ENCODE data around the gene DNMBP. TPM values are rescaled to one million over a fixed set of nuclear protein-coding genes. Genes with fewer than 3 reads are reported as not detected.

The DNMBP gene
- total RNA-seq, 2 donors from 2014 or later, result 17.9 to 34.2 TPM

DNA sequence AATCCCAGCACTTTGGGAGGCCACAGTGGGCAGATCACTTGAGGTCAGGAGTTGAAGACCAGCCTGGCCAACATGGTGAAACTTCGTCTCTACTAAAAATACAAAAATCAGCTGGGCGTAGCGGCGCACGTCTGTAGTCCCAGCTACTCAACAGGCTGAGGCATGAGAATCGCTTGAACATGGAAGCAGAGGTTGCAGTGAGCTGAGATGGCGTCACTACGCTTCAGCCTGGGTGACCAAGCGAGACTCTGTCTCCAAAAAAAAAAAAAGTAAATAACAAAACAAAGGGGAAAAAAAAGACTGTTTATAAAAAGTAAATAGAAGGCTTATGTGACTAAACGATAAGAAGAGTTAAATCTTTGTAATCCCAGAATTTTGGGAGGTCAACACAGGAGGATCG, 15.0 kb upstream of the DNMBP start:
- DNase-seq (ENCODE audit: low spot score), result no peak
- H3K27me3 ChIP-seq (replicated peaks; ENCODE audit: insufficient read depth), result no peaks in the 10 kb centered on the region
- no peaks in the 10 kb centered on the region for H3K36me3 ChIP-seq
- no peaks in the 10 kb centered on the region for H3K4me1 ChIP-seq (ENCODE audit: control insufficient read depth in 1 of 2, low read depth in 2 of 2)
- ATAC-seq (ENCODE audit: insufficient number of reproducible peaks, low FRiP score, low read depth), result no peak
- no peak overlapping the region for H3K27ac ChIP-seq
- no peak overlapping the region for H3K4me3 ChIP-seq
- no peak for TF ChIP-seq CTCF (IDR thresholded peaks at IDR 0.05)
- peaks cover 3% of the 10 kb centered on the region for H3K9me3 ChIP-seq

DNA sequence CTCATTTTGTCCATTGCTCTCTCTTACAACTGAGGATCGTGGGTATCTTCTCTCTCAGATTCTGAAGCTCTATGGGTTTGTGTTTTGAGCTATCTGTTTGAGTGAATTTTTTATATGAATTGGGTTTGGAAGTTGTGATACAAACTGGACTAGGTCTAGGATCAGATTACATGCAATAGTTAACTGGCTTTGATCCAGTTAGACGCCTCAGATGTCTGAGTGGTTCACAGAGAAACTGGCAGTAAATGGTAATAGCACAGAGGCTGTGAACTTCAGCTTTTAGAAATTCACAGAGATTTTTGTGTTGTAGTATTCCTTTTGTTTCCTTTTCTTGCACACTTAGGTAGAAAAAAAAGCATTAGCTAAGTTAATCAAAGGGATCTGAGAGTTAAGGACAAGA, 12.7 kb upstream of the DNMBP start:
- TF ChIP-seq CTCF (IDR thresholded peaks at IDR 0.05), result no peak
- no peaks in the 10 kb centered on the region for H3K4me1 ChIP-seq (ENCODE audit: control insufficient read depth in 1 of 2, low read depth in 2 of 2)
- no peak overlapping the region for H3K27ac ChIP-seq
- DNase-seq (ENCODE audit: low spot score) (no peak), ATAC-seq (ENCODE audit: insufficient number of reproducible peaks, low FRiP score, low read depth) (no peak)
- no peak overlapping the region for H3K4me3 ChIP-seq
- H3K27me3 ChIP-seq (replicated peaks; ENCODE audit: insufficient read depth), result no peaks in the 10 kb centered on the region
- H3K36me3 ChIP-seq, result no peaks in the 10 kb centered on the region
- H3K9me3 ChIP-seq, result no peaks in the 10 kb centered on the region

DNA sequence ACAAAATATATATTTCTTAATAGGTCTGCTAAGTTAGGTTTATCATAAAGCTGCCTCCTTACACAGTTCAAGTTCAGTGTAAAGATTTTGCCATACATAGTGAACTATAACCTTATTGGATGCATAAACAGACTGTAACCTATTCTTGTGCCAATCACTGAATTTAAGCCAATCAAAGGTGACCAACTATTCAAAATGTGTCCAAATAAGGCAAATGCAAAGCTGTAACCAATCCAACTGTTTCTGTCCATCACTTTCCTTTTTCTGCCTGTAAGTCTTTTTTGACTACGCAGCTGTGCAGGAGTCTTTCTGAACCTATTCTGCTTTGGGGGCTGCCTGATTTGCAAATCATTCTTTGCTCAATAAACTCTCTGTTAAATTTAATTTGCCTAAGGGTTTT, 11.6 kb upstream of the DNMBP start:
- no peaks in the 10 kb centered on the region for H3K36me3 ChIP-seq
- H3K4me1 ChIP-seq (ENCODE audit: control insufficient read depth in 1 of 2, low read depth in 2 of 2), result no peaks in the 10 kb centered on the region
- no peak overlapping the region for H3K27ac ChIP-seq
- ATAC-seq (ENCODE audit: insufficient number of reproducible peaks, low FRiP score, low read depth) (no peak), DNase-seq (ENCODE audit: low spot score) (no peak)
- no peak for TF ChIP-seq CTCF (IDR thresholded peaks at IDR 0.05)
- no peaks in the 10 kb centered on the region for H3K9me3 ChIP-seq
- H3K4me3 ChIP-seq, result no peak overlapping the region
- no peaks in the 10 kb centered on the region for H3K27me3 ChIP-seq (replicated peaks; ENCODE audit: insufficient read depth)

DNA sequence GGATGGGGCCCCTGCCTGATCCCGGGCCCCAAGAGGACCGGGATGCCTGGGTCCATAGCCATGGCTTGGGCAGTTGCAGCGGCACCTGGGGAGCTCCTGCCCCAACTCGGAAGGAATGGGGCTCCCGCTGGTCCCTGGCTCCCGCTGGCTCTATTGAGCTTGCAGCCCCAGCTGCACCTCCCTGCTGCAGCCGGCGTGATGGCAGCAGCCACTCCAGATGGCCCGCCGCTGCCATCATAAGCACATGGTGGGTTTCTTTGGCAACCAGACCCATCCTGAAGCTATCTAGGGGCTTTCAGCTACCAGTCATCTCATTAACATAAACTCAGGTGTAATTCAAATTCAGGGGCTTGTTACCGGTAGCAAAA, 11.1 kb upstream of the DNMBP start:
- no peak for TF ChIP-seq CTCF (IDR thresholded peaks at IDR 0.05)
- Histone ChIP-seq H3K4me1 (ENCODE audit: control insufficient read depth in 1 of 2, low read depth in 2 of 2) (no peaks in the 10 kb centered on the region), H3K4me3 (no peak overlapping the region), H3K36me3 (no peaks in the 10 kb centered on the region), H3K27me3 (replicated peaks; ENCODE audit: insufficient read depth) (no peaks in the 10 kb centered on the region), H3K27ac (no peak overlapping the region), H3K9me3 (no peaks in the 10 kb centered on the region)
- no peak for ATAC-seq (ENCODE audit: insufficient number of reproducible peaks, low FRiP score, low read depth)
- DNase-seq (ENCODE audit: low spot score), result no peak

DNA sequence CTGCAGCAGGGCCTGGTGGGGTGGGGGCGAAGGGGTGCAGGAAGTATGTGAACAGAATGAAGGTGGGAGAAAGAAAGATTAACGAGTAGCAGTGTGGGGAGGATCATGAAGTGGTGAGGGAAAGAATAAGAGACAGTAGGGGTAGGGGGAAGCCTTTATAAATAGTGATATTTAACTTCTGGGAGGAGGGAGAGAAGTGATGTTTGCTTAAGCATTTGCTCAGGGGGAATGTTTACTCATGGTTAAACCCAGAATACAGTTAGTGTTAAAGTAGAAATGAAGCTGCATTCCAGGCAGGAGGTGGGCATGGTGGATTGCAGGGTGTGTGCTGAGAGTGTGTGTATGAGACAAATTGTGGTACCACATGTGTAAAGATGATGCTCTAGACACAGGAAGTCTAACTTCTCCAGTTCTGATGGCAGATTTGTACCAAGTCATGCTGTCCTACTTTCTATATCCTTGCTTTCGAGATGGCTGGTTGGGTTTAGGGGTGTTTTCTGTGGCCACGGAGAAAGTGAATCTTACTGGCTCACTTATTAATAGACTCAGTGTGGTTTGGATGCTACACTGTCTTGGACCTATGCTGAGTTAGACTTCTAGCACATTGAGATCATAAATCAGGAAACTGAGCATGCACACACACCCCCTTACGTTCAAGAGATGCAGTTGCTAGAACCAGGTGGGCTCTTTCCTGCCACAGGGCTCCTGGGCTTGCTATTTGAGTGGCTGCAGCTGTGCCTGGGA, 10.6 kb upstream of the DNMBP start:
- DNase-seq (ENCODE audit: low spot score) (no peak), ATAC-seq (ENCODE audit: insufficient number of reproducible peaks, low FRiP score, low read depth) (no peak)
- no peaks in the 10 kb centered on the region for H3K9me3 ChIP-seq
- H3K27me3 ChIP-seq (replicated peaks; ENCODE audit: insufficient read depth), result no peaks in the 10 kb centered on the region
- no peak for TF ChIP-seq CTCF (IDR thresholded peaks at IDR 0.05)
- H3K36me3 ChIP-seq, result no peaks in the 10 kb centered on the region
- no peak overlapping the region for H3K27ac ChIP-seq
- no peaks in the 10 kb centered on the region for H3K4me1 ChIP-seq (ENCODE audit: control insufficient read depth in 1 of 2, low read depth in 2 of 2)
- no peak overlapping the region for H3K4me3 ChIP-seq
